ENCODE results near the gene FXYD4.

Gene FXYD4

DNA sequence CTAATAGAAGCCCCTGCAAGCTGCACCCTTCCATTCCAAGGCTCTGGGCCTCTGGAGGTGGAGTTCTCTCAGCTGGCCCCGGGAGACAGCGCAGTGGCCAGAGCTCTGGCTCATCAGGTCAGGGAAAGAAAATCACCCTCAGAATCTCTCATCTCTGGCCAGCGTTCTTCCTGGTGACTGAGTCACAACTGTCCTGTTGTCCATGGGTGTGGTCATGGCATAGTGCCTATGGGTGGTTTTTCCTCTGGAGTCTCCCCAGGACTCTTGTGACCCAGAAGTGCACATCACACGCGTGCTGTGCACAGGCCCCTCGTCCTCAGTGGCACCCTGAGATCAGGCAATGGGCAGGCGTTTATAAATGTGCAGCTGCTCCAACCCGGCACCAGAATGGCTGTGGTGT, 27.4 kb upstream of the FXYD4 start:
- peak; percentile 26 for DNase-seq (ENCODE audit: low spot score)

DNA sequence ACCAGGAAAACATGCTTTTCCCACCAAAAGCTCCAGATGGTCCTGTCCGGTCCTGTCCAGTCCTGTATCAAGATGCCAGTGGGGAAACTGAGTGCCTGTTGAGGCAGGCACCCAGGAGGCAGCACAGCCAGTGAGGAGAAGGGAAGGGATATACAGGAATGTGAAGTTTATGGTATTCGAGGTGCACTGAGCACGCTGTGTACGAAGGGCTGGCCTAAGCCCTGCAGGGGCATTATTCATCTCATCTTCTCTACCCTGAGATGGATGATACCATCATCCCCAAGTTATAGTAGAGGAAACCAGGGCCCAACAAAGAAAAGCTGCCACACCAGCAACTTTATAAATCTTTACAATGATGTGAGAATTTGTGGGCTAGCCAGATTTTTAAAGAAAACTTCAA, 23.4 kb upstream of the FXYD4 start:
- no peak for DNase-seq (ENCODE audit: low spot score)

- peak; percentile 83 for DNase-seq (ENCODE audit: low spot score)
Measured at GRCh38 chr10:43348511-43349312, 22.7 kb upstream of the FXYD4 start.

- DNase-seq (ENCODE audit: low spot score) = no peak
Measured at GRCh38 chr10:43350156-43350555, 21.3 kb upstream of the FXYD4 start.

DNA sequence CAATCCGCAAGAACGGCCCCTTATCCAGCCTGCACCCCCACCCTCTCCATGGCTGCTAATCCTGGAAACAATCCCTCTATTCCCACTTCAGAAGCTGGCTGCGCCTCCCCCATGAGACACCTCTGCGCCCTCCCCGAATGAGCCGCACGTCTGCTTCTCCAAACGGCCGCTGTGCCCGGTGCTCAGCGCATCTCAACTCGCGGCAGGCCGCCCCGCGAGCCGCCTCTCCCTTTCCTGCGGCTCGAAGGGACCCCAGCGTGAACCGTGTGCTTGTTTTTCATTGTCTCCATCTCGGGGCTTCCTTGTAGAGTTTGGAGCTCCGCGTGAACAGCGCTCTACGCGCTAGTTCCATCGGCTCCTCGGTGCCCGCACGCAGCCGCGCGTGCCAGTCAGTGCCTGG, 20.8 kb upstream of the FXYD4 start:
- no peak for DNase-seq (ENCODE audit: low spot score)

GRCh38 chr10:43351301-43351700, 20.1 kb upstream of the FXYD4 start:
- no peak for DNase-seq (ENCODE audit: low spot score)

- no peak for DNase-seq (ENCODE audit: low spot score)
Measured at GRCh38 chr10:43352951-43353350, 18.5 kb upstream of the FXYD4 start.

DNA sequence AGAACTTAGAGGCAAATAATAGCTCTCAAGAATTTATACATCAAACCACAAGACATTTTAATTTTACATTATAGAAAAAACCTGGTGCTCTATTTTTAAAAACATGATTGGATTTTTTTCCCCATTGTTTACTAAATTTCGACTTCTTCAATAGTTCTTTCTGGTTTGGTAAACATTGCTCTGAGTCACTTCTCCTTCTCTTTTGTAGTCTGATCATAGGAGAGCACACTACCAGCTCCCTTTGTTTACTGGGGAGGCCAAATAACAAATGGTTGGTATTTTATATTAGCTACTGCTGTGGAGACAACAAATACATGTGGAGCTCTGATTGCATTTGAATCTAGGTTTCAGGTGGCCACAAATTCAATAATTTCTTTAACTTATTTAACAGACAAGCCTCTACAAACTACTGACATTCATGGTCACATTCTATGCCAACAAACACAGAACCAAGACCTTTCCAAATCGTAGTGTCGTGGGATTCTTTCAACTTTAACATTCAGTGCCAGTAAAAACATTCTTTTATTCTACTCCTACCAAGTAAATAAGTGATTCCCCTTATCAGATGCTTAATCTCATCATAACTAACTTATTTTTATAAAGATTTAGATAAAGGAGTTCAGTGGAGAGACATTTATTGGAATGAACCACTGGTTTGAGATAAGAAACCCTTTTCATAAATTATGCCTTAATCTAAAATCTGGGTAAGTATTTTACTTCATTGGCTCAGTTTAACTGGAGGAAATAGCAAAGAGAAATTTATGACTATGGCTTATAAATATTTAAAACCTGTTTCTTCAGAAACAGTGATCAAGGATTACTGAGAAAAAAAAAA, 17.7 kb upstream of the FXYD4 start:
- no peak for DNase-seq (ENCODE audit: low spot score)

DNA sequence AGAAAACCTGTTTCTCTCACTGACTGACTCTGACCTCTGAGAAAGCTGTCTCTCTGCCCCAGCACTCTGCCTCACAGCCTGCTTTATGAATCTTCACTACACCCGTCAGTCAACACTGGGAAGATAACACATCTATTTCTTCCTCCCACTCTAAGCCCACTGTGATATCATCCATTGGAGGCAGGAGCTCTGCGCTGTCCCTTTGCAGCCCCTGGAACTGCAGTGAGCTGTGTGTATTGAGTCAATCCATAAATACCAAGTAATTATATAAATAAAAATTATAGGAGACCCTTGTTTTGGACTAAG, 17.2 kb upstream of the FXYD4 start:
- no peak for DNase-seq (ENCODE audit: low spot score)

GRCh38 chr10:43354879-43355380, 16.5 kb upstream of the FXYD4 start:
- DNase-seq (ENCODE audit: low spot score) = no peak

GRCh38 chr10:43355749-43356371, 15.6 kb upstream of the FXYD4 start:
- peak; percentile 84 for DNase-seq (ENCODE audit: low spot score)

GRCh38 chr10:43360086-43360485, 11.3 kb upstream of the FXYD4 start:
- DNase-seq (ENCODE audit: low spot score) = no peak

DNA sequence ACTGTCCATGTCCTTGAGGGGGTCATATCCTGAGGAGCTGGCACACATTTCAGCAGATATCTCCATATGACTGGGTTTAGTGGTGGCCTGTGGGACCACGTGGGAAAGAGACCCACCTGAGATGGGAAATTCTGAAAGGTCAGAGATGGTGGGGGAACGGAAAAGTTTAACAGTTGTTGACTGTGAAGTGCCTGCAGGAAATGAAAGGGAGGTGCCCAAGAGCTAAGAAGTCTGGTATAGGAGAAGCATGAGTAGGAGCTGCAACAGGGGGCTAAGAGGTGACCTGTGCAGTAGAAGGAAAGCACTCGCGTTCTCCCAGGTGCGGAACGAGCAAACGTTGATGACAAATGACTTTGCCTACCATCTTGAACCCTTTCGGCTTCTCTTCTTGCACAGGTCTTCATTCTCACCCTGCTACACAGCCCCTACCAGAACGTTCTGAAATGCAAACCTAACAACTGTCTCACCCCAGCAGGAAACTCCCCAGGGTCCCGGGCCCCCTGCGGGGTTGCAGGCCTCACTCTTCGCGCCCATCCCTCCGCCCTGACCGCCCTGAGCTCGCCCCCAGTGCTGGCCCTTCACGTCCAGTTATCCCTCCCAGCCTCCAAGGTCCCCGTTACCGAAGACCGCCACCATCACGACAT, 9.8 kb upstream of the FXYD4 start:
- no peak for DNase-seq (ENCODE audit: low spot score)

DNA sequence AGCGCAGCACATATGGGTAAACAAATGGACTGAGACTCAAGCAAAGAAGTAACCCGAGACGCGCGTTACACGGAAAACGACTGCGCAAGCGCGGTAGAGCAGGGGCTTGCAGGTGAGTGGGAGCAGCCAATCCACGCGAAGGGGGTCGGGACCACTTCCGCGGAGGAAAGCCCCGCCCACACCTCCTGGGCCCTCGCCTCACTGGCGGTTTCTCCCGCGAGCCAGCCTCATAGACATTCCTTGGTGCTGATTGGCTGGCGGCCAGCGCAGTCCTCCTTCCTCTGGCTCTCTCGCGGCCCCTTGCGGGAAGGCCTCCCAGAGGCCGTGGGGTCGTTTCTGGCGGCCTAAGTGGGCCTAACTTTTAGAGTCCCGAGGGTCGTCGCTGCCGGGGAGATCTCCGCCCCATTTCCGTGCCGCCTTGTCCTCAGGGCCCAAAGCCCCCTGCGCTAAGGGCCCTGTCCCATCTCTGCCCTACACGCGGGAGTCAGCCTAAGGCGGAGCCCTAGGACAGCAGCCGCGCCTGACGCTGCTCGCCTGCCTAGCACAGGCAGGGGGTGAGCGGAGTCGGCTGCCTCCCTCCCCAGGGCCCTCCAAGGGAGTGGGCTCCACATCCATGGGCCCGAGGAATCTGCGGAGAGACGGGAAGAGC, 9.1 kb upstream of the FXYD4 start:
- DNase-seq (ENCODE audit: low spot score) = peak; percentile 98

DNA sequence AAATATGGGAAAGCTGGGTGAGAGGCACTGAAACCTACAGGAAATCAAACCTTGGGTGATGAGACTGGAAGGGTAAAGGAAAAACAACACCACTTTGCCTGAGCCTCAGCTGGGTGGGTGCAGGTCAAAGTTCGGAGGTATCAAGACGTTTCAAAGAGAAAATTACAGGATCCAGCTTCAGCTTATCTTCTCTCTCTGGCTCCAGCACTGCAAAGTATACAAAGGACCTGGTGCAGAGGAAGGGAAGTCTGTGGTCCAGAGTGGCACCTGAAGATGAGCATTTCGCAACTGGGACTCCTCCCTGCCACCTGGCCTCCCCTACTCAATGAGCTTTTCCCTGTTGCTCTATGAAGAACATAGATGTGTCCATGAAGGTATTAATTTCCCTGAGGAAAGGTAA, 6.4 kb upstream of the FXYD4 start:
- DNase-seq (ENCODE audit: low spot score) = no peak

- no peak for DNase-seq (ENCODE audit: low spot score)
Measured at GRCh38 chr10:43369921-43370320, 1.5 kb upstream of the FXYD4 start.

DNA sequence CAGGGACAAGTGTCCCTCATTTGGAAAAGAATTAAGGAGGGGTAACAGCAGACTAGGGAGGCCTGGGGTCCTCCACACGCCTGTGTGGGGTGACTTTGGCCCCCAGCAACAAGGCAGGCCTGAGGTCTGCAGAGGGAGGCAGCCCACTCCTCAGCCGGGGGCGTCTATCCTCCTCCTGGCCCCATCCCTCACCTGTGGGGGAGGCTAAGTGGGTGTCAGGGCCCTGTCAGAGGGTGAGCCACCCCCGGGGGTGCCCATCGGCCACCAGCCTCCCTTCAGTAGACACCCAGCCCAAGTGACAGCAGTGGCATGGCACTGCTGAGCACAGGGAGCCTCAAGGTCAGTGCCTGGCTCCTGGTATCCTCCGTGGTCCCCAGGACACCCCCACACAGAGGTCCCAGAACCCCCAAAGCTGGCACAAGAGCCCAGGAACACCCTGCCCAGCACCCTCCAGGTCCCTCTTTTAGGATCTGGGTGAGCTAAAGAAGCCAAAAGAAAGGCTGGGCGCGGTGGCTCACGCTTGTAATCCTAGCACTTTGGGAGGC, 693 bp upstream of the FXYD4 start:
- DNase-seq (ENCODE audit: low spot score) = no peak

DNA sequence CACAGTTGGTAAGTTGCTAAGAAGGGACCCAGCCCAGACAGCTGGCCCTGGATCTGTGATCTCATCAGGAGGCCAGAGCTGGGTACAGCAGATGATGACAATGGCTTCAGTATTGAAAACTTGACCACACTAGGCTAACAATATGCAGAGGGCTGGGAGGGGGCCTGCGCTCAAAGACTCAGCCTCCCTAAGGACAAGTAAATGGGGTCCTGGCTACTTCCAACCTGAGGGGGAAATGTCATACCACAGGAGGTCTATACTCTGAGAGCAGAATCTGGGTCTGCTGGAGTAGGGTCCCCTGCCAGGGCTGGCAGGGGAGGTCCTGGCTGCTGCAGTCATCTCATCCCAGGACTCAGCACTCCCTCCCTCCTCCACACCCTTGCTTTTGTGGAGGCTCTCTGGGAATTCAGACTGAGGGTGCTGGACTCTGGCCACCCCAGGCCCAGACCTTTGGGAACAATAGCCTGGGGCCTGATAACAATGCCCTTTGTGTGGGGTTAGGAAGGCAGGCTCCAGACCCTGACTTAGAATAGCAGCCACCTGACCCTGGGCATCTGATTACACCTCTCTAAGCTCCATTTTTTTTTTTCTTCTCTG, 1.4 kb downstream of the FXYD4 start:
- no peak for DNase-seq (ENCODE audit: low spot score)

DNA sequence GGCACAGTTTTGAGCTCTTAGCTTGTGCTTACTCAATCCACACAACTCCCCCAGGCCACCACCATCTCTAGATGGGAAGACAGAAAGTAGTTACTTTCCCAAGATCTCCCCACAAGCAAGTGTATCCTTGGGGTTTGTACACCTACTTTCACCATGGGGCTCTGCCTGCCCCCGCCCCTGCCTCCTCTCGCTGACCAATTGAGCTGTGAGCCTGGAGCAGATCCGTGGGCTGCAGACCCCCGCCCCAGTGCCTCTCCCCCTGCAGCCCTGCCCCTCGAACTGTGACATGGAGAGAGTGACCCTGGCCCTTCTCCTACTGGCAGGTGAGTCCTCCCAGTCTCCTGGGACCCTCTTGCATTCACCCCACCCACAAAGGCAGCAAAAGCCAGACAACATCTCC, 2.0 kb downstream of the FXYD4 start:
- no peak for DNase-seq (ENCODE audit: low spot score)

DNA sequence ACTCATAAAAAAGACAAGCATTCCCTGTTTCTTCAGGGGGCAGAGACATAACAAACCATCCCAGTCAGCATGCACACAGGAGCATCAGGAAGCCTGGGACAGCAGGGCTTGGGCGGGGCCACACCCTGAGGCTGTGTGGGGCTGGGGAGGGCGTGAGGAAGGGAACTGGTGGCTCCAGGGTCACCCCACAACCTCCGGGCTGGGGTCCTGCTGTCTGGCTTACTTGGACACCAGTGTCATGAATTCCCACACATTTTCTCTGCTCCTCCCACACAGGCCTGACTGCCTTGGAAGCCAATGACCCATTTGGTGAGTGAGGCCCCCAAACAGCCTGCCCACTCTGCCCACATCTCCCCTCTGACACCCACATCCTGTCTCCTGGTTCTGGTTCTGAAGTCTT, 2.8 kb downstream of the FXYD4 start:
- DNase-seq (ENCODE audit: low spot score) = no peak

DNA sequence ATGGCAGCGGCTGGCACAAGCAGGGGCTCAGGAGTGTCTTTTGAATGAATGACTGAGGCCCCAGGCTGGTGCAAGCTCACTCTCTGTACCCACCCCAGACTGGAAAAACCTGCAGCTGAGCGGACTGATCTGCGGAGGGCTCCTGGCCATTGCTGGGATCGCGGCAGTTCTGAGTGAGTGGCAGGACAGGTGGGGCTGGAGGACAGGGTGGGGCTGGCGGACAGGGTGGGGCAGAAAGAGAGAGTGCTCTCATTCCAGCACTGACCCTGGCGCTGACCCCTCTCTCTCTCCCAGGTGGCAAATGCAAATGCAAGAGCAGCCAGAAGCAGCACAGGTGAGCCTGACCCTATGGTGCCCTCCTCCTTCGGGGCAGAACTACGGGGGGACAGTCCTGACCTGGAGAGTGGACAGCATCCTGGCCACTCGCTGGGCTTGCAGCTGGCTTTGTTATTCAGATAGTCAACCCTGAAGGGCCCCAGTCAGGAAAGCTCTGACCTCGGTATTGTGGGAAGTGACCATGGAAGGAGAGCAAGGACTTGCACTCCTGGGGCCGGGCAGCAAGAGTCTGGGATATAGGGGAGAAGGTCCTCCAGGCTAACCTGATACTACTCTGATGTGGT, 4.1 kb downstream of the FXYD4 start:
- no peak for DNase-seq (ENCODE audit: low spot score)

Measured in kidney tubule cell (primary cell).